Mammary epithelial cell (primary cell): Measurements from ENCODE around the gene PCDHGC4.

ENCODE experiments used
- EZH2 ChIP-seq: IDR thresholded peaks from 2 replicates; pipeline ENCODE4 v1.6.1; 2012; ENCODE audit warnings: low read length, inconsistent platforms, borderline replicate concordance
- TF ChIP-seq, protein P1 (sequence below), 2 donors: IDR thresholded peaks in 1 of 2; conservative IDR thresholded peaks in 1 of 2; 2 replicates each; pipeline ENCODE4 v1.5.1; 2011 to 2012; ENCODE audit warnings: inconsistent platforms in 2 of 2, low read length in 2 of 2, mild to moderate bottlenecking in 2 of 2, control low read depth in 1 of 2, low read depth in 1 of 2; ENCODE audit not compliant: insufficient read depth in 1 of 2; ENCODE audit errors: extremely low read depth in 1 of 2

DNA sequence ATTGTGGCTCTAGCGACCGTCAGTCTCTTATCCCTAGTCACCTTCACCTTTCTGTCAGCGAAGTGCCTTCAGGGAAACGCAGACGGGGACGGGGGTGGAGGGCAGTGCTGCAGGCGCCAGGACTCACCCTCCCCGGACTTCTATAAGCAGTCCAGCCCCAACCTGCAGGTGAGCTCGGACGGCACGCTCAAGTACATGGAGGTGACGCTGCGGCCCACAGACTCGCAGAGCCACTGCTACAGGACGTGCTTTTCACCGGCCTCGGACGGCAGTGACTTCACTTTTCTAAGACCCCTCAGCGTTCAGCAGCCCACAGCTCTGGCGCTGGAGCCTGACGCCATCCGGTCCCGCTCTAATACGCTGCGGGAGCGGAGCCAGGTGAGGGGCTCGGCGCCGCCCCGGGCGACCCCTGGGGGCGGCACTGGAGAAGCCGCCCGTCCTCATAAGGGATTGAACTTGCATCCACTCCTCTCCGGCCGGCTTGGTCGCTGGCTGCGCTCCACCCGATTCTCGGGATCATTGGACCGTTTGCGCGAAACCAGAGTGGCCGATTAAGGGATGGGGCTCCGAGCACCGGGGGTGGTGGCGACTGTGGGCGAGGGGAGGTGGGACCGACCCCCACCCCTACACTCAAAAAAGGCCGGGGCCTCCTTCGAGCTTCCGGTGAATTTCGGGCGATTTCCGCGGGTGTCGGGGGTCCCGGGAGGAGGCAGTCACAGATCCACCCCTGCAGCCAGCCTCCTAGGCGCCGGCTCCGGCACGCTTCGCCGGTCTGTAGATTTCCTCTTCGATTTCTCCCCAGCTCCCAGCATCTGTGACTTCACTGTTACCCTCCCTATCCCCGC is 6.7 kb downstream of the PCDHGC4 start:
- TF ChIP-seq, protein P1, sequence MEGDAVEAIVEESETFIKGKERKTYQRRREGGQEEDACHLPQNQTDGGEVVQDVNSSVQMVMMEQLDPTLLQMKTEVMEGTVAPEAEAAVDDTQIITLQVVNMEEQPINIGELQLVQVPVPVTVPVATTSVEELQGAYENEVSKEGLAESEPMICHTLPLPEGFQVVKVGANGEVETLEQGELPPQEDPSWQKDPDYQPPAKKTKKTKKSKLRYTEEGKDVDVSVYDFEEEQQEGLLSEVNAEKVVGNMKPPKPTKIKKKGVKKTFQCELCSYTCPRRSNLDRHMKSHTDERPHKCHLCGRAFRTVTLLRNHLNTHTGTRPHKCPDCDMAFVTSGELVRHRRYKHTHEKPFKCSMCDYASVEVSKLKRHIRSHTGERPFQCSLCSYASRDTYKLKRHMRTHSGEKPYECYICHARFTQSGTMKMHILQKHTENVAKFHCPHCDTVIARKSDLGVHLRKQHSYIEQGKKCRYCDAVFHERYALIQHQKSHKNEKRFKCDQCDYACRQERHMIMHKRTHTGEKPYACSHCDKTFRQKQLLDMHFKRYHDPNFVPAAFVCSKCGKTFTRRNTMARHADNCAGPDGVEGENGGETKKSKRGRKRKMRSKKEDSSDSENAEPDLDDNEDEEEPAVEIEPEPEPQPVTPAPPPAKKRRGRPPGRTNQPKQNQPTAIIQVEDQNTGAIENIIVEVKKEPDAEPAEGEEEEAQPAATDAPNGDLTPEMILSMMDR (conservative IDR thresholded peaks at IDR 0.05 in 1 of 2, IDR thresholded peaks at IDR 0.05 in 1 of 2; ENCODE audit: extremely low read depth in 1 of 2, insufficient read depth in 1 of 2, low read depth in 1 of 2, low read length in 2 of 2) = no peak
- no peak for TF ChIP-seq EZH2
